HG02885 (cell line): Measurements from ENCODE around the gene OTX2.

Experiments
- ATAC-seq: cut with Tn5 transposase; IDR thresholded peaks from one replicate; pipeline ENCODE4 v1.9.1; 2021; ENCODE audit warnings: mild to moderate bottlenecking; ENCODE audit not compliant: unreplicated experiment, poor library complexity

OTX2 gene

GRCh38 chr14:56810147-56810719 lies at the start of gene OTX2:
OTX2 (minus strand) TSS chr14:56810479; CDS start chr14:56805456, 5,023 bp downstream.
- no peak for ATAC-seq

GRCh38 chr14:56858422-56858821 lies 48.1 kb upstream of the OTX2 start:
- ATAC-seq = no peak

- ATAC-seq = no peak
Measured at GRCh38 chr14:56857216-56857615, 46.9 kb upstream of the OTX2 start.

- no peak for ATAC-seq
Measured at GRCh38 chr14:56855891-56856461, 45.7 kb upstream of the OTX2 start.

- ATAC-seq = no peak
Measured at GRCh38 chr14:56854325-56854724, 44.0 kb upstream of the OTX2 start.

GRCh38 chr14:56846970-56847930 lies 37.0 kb upstream of the OTX2 start:
- no peak for ATAC-seq

GRCh38 chr14:56844406-56845002 lies 34.2 kb upstream of the OTX2 start:
- no peak for ATAC-seq

DNA sequence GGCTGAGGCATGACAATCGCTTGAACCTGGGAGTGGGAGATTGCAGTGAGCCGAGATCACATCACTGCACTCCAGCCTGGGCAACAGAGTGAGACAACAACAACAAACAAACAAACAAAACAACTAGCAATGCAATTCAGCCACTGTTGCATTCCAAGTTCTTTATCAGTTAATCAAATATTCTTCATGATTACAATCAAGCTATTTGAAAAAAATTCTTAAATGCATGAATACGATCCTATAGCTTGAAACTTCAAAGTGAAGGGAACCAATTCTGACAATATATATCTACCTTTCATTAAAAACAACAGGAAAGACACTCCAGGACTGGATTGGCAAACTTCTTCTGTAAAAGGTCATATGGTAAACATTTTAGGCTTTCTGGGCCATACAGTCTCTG lies 31.3 kb upstream of the OTX2 start:
- ATAC-seq = no peak

- no peak for ATAC-seq
Measured at GRCh38 chr14:56840221-56840620, 29.9 kb upstream of the OTX2 start.

DNA sequence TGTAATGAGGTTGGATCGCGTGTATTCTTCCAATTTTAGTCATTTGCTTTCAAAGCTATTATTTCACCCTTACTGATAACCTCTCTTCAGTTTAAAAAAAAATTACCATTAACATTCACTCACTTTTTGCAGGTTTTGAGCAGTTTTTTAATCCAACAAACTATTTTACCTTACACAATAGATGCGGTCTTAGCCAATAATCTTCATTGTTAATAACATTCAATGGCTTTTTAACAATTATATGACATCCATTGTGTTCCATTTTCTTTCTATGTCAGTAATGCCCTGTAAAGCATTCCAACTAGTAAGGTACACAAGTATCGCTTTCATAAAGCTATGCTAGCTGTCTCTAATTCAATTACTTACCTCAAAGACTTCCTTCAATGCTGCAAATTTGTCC lies 18.9 kb upstream of the OTX2 start:
- ATAC-seq = no peak

DNA sequence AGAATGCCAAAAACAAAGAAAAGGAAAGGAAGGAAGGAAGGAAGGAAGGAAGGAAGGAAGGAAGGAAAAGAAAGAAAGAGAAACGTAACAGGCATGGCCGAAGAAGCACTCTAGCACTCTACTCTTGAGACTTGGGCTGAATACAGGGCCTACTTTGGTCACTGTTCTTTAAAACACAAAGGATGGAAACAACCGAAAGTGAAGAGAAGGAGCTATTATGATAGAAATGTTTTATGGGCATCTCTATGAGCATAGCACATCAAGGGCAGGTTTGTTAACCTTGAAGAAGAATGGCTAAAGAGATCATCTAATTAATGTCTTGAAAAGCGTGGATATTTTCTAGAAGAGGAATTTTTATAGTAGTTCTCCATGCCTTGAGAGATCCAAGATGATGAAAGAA lies 15.9 kb upstream of the OTX2 start:
- no peak for ATAC-seq

DNA sequence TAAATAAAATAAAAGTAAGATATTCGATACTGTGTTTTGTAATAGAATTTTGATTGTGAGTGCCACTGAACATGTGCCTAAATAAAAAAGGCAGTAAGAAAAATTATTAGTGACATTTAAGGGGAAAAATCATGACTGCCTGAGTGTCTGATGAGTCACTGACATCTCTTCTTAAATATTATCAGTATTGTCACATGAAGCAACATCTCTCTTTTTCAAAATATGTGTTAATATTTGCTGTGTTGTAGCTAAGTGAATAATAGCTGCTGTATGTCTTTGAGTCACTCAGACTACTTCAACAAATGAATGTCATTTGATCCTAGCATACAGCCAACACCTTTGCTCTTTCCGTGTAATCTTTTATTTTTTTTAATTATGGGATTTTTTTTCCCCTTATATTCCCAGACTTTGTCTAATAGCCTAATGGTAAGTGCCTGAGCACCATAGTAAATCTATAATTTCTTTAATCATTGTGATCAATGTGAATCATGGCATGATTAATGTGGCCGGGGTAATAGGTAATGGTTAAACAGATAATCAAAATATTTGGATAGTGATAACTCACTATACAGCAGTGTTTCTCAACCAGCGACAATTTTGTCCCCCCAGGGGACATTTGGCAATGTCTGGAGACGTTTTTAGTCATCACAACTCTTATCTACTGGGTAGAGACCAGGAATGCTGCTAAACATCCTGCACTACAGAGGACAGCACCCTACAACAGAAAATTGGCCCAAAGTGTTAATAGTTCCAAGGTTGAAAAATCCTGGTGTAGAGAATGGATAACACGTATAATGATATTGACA lies 11.7 kb upstream of the OTX2 start:
- no peak for ATAC-seq

DNA sequence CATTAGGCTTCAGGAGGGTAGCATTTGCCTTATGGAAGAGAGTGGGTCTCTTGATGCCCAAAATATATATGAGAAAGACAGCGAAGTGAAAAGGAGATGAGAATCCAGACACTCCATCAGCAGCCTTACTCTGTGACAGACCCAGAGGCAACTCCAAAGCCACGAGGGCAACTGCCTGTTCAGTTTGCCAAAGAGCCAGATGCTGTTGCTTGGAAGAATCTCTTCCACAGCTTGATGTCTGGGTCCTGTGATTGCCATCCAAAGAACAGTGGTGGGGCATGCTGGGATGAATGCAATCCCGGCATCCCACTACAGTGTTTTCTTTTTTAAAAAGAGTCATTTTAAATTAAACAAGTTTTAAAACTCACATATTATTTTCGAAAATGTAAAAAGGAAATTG lies 10.9 kb upstream of the OTX2 start:
- ATAC-seq = no peak

- no peak for ATAC-seq
Measured at GRCh38 chr14:56817396-56817921, 7.2 kb upstream of the OTX2 start.

DNA sequence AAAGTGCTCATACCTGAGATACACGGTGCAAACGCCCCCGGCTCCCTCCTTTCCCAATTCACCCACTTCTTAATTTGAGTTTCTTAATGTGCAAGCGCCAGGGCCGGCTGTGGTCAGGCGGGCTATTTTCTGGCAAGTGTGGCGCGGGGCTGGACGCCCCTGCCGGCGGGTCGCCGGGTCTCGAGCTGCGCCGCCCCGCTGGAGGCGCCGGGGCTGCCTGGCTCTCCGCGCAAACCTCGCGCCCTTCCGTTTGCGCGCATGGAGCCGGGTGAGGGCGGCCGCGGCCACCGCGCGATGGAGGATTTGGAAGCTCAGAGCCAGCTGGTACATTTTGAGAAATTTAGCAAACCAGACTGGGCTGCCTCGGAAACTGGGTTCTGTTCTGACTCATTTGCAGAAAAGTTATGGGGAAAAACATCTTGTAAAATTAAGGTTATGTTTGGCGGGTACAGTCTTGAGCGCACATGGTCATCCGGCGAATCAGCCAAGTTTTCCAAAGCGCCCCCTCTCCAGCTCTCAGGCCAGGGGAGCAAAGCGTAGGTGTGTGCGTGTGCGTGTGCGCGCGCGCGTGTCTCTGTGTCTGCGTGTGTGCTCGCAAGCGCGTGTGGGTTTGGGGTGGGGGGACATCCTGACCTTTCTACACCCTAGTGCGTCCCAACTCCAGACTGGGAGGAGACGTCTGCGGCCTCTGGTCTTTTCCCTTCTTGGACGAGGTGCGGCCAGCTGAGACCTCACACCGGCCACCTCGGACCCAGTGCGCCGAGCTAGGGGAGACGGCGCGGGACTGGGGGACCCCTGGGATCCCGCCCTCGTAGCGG lies 6.5 kb upstream of the OTX2 start:
- ATAC-seq = no peak

- ATAC-seq = no peak
Measured at GRCh38 chr14:56815745-56816144, 5.5 kb upstream of the OTX2 start.

DNA sequence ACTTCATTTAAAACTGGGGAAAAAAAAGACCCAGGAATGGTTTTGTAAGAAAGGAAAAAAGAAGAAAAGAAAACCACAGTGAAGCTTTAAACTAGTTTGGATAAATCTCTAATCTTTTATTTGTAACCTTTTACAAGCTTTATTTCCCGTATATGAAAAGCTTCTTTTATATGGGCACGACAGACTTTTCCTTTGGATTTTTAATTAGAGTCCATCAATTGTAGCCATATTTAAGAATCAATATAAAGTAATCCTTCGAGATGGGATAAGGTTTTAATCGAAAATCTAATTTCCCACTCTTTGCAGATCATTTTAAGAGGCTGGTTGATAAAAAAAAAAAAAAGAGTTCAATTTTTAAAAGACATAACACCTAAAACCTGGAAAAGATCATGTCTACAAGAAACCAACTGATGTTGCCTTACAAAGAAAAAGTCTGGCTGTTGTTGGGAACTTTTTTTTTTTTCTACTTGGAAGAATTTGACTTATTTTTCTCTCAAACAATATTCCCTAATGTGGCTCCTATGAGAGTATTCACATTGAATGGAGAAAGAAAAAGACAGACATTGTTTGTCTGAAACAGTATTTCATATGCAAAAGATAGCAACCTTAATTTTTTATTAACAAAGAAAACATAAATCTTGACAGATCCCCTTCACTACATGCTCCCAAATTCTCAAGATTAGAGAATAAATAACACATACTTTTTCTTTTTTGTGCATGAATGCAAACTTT lies 4.9 kb upstream of the OTX2 start:
- no peak for ATAC-seq

GRCh38 chr14:56814519-56814959 lies 4.3 kb upstream of the OTX2 start:
- no peak for ATAC-seq
